IPS-18c (cell line): ENCODE measurements around the gene HELZ.
"Not testable (repeated sequence)": the region's sequence is repeated elsewhere in the genome, so short reads cannot be mapped to it uniquely, and the experiment has no call there.

Experiments
- H3K4me3 ChIP-seq: 2 replicates; pipeline ENCODE4 v1.7.0; 2013; ENCODE audit warnings: low read depth, mild to moderate bottlenecking, low read length, moderate library complexity; ENCODE audit not compliant: insufficient read depth
- H3K9me3 ChIP-seq: one replicate; pipeline ENCODE4 v1.6.1; 2013; ENCODE audit warnings: mild to moderate bottlenecking, low read length, moderate library complexity; ENCODE audit not compliant: control insufficient read depth, insufficient read depth

The HELZ gene, protein sequence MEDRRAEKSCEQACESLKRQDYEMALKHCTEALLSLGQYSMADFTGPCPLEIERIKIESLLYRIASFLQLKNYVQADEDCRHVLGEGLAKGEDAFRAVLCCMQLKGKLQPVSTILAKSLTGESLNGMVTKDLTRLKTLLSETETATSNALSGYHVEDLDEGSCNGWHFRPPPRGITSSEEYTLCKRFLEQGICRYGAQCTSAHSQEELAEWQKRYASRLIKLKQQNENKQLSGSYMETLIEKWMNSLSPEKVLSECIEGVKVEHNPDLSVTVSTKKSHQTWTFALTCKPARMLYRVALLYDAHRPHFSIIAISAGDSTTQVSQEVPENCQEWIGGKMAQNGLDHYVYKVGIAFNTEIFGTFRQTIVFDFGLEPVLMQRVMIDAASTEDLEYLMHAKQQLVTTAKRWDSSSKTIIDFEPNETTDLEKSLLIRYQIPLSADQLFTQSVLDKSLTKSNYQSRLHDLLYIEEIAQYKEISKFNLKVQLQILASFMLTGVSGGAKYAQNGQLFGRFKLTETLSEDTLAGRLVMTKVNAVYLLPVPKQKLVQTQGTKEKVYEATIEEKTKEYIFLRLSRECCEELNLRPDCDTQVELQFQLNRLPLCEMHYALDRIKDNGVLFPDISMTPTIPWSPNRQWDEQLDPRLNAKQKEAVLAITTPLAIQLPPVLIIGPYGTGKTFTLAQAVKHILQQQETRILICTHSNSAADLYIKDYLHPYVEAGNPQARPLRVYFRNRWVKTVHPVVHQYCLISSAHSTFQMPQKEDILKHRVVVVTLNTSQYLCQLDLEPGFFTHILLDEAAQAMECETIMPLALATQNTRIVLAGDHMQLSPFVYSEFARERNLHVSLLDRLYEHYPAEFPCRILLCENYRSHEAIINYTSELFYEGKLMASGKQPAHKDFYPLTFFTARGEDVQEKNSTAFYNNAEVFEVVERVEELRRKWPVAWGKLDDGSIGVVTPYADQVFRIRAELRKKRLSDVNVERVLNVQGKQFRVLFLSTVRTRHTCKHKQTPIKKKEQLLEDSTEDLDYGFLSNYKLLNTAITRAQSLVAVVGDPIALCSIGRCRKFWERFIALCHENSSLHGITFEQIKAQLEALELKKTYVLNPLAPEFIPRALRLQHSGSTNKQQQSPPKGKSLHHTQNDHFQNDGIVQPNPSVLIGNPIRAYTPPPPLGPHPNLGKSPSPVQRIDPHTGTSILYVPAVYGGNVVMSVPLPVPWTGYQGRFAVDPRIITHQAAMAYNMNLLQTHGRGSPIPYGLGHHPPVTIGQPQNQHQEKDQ (N-terminal part only)

GRCh38 chr17:67245073-67245693 lies at the start of gene HELZ:
TSS of gene HELZ (minus strand) at chr17:67245196. CDS start at chr17:67218804, 26,392 bp downstream.
- Histone ChIP-seq H3K9me3 (no peaks in the 10 kb centered on the region), H3K4me3 (peak within 1 kb of the TSS; percentile 95)

DNA sequence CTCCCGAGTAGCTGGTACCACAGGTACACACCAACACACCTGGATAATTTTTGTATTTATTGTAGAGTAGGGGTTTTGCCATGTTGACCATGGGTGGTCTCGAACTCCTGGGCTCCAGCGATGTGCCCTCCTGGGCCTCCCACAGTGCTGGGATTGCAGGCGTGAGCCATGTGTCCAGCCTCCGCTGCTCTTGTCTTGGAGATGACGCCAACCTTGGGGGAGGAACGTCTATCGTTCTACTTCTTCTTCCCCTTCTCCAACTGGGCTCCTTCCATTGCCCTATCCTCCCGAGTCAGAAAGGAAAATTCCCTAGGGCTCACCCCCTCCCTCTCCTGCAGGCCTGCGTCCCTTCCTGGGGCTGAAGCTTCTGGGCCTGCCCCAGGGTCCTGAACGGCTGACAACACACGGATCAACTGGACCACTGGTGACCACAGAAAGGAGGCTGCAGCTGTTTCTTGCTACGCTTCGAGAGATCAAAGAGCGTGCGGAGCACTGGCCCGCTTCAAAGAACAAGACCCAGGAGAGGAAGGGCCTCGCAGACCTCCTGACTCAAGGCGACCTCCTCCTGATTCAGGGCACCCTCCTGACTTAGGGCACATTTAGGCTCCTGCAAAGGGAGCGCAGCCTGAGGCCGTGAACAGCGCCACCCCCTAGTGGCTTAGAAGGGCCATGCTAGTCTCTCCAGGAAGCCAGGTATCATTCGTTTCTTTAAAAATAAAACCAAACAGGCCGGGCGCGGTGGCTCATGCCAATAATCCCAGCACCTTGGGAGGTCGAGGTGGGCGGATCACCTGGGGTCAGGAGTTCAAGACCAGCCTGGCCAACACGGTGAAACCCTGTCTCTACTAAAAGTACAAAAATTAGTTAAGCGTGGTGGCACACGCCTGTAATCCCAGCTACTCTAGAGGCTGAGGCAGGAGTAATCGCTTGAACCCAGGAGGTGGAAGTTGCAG lies 48.5 kb upstream of the HELZ start:
- Histone ChIP-seq H3K4me3 (no peak overlapping the region), H3K9me3 (no peaks in the 10 kb centered on the region)

DNA sequence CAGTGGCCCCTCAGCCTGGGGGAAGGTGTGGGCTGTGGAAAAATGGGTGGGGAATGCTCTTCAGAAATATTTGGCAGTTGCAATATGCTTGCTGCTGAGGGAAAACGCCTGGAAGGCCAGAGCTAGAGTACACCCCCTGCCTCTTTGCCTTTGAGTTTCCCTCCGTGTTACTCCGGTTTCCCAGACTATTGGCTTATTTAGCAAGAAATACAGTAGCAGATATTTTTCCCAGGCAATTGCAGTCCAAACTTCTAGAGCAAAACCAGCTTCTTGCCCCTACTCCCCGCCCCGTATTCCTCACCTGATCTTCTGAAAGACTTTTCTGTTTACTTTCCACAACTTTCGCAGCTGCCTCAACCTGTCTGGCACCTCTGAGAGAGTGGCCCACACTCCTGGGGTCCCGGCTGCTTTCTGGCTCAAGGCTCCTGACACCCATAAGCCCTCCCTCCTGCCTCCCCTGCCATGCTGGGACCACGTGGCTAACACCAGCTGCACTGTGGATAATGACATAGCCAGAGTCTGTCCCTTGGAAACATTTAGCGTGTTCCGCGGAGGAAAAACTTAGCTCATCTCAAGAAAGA lies 45.8 kb upstream of the HELZ start:
- no peaks in the 10 kb centered on the region for H3K9me3 ChIP-seq
- no peak overlapping the region for H3K4me3 ChIP-seq

DNA sequence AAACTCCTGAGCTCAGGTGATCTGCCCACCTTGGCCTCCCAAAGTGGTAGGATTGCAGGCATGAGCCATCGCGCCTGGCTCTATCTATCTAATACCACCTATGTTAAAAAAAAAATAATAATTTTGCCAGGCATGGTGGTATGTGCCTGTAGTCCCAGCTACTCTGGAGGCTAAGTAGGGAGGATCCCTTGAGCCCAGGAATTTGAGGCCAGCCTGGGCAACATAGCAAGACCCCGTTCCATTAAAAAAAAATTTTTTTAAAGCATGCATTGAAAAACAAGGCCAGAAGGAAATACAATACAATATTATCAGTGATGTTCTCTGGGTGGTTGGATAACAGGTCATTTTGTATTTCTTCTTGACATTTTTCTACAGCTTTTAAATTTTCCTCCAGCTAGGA lies 45.2 kb upstream of the HELZ start:
- Histone ChIP-seq H3K4me3 (no peak overlapping the region), H3K9me3 (no peaks in the 10 kb centered on the region)

DNA sequence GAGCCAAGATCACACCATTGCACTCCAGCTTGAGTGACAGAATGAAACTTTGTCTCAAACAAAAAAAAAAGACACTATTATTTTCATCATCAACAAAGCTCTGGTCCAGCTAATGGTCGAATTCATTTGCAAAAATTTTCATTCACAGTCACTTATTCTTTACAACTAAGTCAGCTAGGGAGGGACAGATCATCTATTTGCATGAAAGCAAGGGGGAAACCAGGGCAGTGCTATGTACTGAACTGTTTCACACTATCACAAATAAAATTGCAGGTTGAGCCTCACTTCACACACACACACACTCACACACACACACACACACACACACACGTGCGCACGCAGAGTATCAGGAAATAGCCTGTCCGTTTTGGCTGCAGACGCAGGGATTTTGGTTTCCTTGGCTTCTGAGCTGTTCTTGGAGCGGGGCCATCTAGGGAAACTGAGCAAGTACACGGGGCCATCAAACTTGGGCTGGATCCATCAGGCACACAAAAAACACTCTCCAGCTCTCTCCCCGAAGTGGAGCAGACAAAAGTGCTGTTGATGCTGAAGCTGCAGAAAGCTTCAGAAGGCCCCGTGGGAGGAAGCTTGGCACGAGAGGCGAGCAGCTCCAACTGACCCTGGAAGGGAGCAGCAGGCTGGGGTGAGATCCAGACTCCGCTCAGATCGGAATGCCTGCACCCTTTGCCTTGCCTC lies 44.3 kb upstream of the HELZ start:
- H3K9me3 ChIP-seq: no peaks in the 10 kb centered on the region
- no peak overlapping the region for H3K4me3 ChIP-seq

- H3K4me3 ChIP-seq, H3K9me3 ChIP-seq: not testable (repeated sequence)
Observed at GRCh38 chr17:67286826-67287225, 41.8 kb upstream of the HELZ start.

DNA sequence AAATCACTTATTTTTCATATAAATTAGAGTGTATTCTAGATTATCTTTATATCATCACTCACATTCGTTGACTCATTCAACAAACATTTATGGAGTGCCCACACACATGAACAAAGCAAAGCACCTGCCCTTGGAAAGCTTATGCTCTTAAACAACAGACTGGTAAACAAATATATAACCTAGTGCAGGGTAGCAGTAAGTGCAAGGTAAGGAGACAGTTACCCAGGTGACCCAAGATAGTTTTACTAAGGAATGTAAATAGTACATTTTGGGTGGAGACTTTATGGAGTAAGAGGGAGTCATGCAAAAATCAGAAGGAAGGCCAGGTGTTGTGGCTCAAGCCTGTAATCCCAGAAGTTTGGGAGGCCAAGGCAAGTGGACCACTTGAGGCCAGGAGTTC lies 40.4 kb upstream of the HELZ start:
- H3K9me3 ChIP-seq: no peaks in the 10 kb centered on the region

DNA sequence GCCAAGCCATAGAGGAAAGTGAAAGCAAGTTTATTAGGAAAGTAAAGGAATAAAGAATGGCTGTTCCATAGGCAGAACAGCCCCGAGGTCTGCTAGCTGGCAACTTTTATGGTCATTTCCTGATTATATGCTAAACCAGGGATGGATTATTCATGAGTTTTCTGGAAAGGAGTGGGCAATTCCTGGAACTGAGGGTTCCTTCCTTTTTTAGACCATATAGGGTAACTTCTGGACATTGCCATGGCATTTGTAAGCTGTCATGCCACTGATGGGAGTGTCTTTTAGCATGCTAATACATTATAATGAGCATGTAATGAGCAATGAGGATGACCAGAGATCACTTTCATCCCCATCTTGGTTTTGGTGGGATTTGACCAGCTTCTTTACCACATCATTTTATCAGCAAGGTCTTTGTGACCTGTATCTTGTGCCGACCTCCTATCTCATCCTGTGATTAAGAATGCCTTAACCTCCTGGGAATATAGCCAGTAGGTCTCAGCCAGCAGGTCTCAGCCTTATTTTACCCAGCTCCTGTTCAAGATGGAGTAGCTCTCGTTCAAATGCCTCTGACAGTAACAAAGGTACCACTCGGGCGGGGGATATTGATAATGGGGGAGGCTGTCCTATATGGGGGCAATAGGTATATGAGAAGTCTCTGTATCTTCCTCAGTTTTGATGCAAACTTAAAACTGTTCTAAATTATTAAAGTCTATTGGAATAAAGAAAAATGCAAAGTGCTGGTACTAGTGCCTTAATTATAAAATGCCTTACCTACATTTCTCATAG lies 38.9 kb upstream of the HELZ start:
- Histone ChIP-seq H3K9me3 (no peaks in the 10 kb centered on the region), H3K4me3 (no peak overlapping the region)

More for the DNA sequence above, 40.4 kb upstream of the HELZ start:
- no peak overlapping the region for H3K4me3 ChIP-seq

DNA sequence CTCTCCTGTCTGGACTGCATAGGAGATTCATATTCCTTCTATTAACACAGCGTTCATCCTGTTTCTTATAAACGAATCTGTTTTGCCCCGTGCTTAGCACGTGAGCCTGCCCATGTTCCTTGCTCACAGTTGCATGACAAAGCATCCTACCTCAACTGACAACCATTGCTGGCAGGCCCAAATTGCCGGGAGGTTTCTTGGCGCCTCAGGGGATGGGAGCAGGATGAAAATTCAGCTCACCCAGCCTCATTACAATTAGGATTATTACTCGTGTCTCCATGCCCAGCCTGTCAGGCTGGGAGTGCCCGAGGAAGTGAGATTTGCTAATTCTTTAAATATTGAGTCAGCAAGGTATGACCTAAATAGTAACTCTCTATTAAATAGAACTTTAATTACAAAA lies 36.7 kb upstream of the HELZ start:
- Histone ChIP-seq H3K4me3 (no peak overlapping the region), H3K9me3 (no peaks in the 10 kb centered on the region)

- Histone ChIP-seq H3K4me3 (no peak overlapping the region), H3K9me3 (no peaks in the 10 kb centered on the region)
Observed at GRCh38 chr17:67281053-67281452, 36.1 kb upstream of the HELZ start.

DNA sequence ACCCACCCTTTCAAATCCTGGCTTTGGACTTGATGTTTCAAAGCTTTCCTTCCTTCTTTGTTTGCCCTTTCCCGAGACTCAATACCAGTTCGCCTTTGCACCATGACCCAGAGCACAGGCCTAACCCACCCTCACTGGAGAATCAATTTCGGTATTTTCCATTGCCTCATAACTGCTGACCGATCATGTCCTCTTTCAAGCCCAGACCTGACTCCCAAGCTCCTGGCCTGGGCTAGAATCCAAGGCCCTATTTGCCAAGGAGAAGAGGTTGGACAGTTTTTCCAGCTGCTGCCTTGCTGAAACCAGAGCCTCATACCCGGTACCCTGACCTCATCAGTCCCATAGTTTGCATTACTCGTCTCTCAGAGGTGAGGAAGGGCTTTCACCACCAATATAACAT lies 35.3 kb upstream of the HELZ start:
- Histone ChIP-seq H3K9me3 (no peaks in the 10 kb centered on the region), H3K4me3 (no peak overlapping the region)

DNA sequence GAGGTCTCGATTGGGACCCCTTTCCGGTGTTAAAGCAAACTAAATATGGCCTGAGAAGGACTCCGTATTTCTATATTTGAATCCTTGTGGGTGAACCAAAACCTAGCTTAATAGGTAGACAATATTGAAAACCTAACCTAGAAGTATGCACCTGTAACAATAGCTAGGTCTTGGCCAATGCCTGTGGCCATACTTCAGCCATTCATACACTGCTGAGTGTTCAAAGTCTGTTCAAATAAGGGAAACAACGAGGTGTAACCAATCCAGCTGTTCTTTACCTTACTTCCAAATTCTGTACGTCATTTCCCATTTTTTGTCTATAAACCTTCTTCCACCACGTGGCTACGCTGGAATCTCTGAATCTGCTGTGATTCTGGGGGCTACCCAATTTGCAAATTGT lies 34.1 kb upstream of the HELZ start:
- Histone ChIP-seq H3K4me3 (no peak overlapping the region), H3K9me3 (no peaks in the 10 kb centered on the region)

DNA sequence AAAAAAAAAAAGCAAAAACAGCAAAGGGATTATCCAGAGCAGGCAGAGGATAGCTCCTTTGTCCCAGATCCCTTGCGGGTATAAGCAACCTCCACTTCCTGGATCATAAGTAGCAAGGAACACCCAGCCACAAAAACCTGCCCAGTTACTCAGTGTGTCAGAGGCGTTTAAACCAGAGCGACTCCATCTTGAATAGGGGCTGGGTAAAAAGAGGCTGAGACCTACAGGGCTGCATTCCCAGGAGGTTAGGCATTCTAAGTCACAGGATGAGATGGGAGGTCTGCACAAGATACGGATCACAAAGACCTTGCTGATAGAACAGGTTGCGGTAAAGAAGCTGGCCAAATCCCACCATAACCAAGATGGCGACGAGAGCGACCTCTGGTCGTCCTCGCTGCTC lies 33.4 kb upstream of the HELZ start:
- Histone ChIP-seq H3K4me3 (no peak overlapping the region), H3K9me3 (no peaks in the 10 kb centered on the region)

GRCh38 chr17:67276075-67276474 lies 31.1 kb upstream of the HELZ start:
- no peaks in the 10 kb centered on the region for H3K9me3 ChIP-seq
- no peak overlapping the region for H3K4me3 ChIP-seq

DNA sequence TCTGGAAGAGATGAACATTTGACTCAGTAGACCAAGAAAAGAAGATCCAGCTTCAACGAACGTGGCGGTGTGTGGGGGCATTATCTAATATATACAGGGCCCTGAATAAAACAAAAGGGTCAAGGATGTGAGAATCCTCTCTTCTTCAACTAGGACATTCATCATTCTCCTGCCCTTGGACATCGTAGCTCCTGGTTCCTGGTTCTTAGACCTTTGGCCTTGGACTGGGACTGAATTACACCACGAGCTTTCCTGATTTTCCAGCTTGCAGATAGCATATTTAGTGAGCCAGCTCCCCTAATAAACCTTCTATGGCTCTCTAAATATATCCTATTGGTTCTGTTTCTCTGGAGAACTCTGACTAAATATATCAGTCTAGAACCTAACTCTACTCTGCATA lies 29.5 kb upstream of the HELZ start:
- Histone ChIP-seq H3K4me3 (no peak overlapping the region), H3K9me3 (no peaks in the 10 kb centered on the region)
